SH-SY5Y (cell line): ENCODE results near the gene FMNL3.

ENCODE experiments used
- GATA2 ChIP-seq: IDR thresholded peaks from 2 replicates; pipeline ENCODE4 v1.6.1; 2011; ENCODE audit warnings: mild to moderate bottlenecking, low read depth, low read length
- GATA3 ChIP-seq: IDR thresholded peaks from 2 replicates; pipeline ENCODE4 v1.6.1; 2011; ENCODE audit warnings: low read depth, mild to moderate bottlenecking, low read length, moderate library complexity

DNA sequence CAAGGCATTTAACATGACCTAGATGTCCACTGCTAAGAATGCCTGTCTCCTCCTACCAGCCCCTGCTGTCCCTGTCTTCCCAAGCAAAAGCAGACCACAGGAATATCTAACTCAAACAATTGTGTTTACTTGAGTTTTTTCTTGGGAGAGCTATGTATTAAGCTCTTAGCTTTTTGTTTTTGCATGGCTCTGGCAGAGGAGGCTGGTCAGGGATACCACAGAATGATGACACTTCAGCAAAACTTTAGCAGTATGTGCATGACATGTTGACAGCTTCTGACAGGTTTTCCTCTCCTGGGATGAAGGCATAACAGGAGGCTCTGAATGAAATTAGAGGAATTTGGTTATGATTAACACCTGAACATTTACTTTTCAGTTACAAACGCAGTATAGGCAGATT lies 41.1 kb upstream of the FMNL3 start:
- TF ChIP-seq GATA2 = no peak
- no peak for TF ChIP-seq GATA3
